ENCODE data around the gene KLK4.

- no peak for TF ChIP-seq CTCF (conservative IDR thresholded peaks at IDR 0.05; ENCODE audit: low read length)
- TF ChIP-seq EZH2phosphoT487 (IDR thresholded peaks at IDR 0.05; ENCODE audit: borderline replicate concordance, low read depth, low read length), result no peak
These were observed 13.4 kb upstream of the KLK4 start for GRCh38 chr19:50924586-50924985.
